Activated CD8-positive, alpha-beta memory T cell treated with anti-CD3 and anti-CD28 coated beads, Interleukin-2, amount 50 U/mL, for 24 hours (primary cell): Measurements from ENCODE around the gene KCNG4.

Experiments used
- DNase-seq: peaks from one replicate; pipeline ENCODE4 v3.0.0-alpha.2; 2020; ENCODE audit errors: extremely low read depth

KCNG4 gene

GRCh38 chr16:84266451-84266850, 26.6 kb upstream of the KCNG4 start:
- no peak for DNase-seq

DNA sequence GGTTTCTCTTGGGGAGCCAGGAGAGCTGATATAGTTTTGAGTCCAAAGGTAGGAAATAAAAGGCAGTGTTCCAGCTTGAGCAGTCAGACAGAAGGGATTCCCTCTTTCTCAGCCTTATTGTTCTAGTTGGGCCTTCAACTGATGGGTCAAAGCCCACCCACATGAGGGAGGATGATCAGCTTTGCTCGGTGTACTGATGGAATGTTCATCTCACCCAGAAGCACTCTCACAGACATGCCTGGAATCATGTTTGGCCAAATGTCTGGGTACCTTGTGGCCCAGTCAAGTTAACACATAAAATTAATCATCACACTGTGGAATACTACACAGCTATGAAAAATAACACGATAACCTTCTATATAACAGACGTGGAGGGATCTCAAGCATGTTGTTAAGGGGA, 23.1 kb upstream of the KCNG4 start:
- DNase-seq, result no peak

GRCh38 chr16:84262031-84262430, 22.2 kb upstream of the KCNG4 start:
- no peak for DNase-seq

GRCh38 chr16:84260766-84261554, 21.1 kb upstream of the KCNG4 start:
- no peak for DNase-seq

GRCh38 chr16:84259691-84260090, 19.9 kb upstream of the KCNG4 start:
- no peak for DNase-seq

DNA sequence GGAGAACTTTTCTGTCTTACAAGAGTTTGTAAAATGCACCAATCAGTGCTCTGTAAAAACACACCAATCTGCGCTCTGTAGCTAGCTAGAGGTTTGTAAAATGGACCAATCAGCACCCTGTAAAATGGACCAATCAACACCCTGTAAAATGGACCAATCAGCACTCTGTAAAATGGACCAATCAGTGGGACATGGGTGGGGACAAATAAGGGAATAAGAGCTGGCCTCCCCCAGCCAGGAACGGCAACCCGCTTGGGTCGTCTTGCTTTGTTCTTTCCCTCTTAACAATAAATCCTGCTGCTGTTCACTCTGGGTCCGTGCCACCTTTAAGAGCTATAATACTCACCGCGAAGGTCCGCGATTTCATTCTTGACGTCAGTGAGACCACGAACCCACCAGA, 18.5 kb upstream of the KCNG4 start:
- DNase-seq, result no peak

- no peak for DNase-seq
Measured at GRCh38 chr16:84255050-84255810, 15.4 kb upstream of the KCNG4 start.

DNA sequence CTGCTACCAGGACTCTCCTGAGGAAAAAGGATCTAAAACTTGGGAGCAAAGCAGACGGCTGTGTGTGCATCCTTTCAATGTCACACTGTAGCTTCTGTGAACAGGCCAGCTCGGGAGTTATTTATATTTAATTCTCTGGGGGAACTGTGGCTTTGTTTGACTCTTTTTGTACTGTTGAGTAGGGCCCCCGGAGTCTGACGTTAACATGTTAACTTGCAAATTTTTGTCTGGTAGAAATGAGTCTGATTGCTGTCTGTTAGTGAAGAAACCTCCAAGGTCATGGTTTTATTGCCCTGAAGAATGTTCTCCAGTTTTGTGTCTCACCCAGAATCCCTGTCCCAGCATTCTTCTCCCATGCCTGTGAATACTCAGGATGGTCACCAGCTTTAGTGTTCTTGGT, 14.2 kb upstream of the KCNG4 start:
- no peak for DNase-seq

- no peak for DNase-seq
Measured at GRCh38 chr16:84253173-84253572, 13.4 kb upstream of the KCNG4 start.

- no peak for DNase-seq
Measured at GRCh38 chr16:84252184-84252583, 12.4 kb upstream of the KCNG4 start.

GRCh38 chr16:84247844-84248243, 8.0 kb upstream of the KCNG4 start:
- DNase-seq, result no peak

DNA sequence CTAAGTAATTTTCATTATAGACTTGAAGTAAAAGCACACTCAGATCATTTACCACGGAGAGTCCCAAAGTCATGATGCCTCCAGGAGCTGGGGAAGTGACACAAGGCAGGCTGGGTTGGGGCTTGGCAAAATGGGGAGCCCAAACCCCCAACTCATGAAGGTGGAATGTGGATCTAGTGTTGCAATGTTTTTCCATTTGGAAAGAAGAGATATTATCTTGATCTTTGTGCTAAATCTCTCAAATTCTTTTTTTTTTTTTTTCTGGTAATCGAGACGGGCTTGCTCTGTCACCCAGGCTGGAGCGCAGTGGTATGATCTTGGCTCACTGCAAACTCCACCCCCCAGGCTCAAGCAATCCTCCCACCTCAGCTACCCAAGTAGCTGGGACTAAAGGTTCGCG, 7.5 kb upstream of the KCNG4 start:
- DNase-seq, result no peak

DNA sequence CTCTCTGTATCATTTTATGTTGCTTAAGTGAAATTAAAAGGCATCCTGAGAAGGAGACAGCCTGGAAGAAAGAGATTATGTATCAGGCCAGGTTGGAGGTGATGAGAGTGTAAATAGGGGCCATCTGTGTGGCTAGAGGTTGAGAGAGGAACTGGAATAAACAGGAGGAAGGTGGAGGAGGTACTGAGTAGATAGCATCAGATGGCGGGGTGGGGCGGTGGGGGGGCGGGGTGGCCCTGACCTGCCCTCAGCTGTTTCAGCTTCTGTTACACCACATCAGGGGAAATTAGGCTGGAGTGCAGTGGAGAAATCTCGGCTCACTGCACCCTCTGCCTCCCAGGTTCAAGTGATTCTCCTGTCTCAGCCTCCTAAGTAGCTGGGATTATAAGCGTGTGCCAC, 6.9 kb upstream of the KCNG4 start:
- DNase-seq, result no peak

- no peak for DNase-seq
Measured at GRCh38 chr16:84245956-84246678, 6.3 kb upstream of the KCNG4 start.

DNA sequence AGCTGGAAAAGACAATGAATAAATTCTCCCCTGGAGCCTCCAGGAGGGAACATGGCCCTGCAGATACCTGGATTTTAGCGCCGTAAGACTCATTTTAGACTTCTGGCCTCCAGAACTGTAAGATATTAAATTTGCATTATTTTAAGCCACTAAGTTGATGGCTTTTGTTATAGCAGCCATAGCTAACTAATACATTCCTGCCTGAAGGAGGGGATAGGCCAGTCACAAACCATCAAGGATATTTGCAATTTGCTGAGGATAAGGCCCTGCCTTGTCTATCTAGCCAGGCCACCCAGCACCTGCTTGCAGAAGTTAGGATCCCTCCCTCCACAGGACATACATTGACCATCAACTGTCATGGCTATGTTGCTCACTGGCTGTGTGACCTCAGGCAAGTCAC, 4.9 kb upstream of the KCNG4 start:
- DNase-seq, result no peak

GRCh38 chr16:84243732-84244131, 3.9 kb upstream of the KCNG4 start:
- no peak for DNase-seq

DNA sequence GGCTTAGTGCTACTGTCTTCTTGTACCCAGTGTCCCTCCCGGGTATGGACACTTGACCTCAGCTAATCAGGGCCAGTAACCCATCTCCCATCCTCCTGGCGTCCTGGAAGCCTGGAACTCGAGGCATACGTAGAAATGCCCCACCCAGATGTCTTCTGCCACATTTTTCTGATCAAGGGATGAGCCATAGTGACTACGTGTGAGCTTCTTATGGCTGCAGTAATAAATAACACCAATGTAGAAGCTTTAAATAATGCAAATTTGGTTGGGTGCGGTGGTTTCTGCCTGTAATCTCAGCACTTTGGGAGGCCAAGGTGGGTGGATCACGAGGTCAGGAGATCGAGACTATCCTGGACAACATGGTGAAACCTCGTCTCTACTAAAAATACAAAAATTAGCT, 3.0 kb upstream of the KCNG4 start:
- DNase-seq, result no peak

DNA sequence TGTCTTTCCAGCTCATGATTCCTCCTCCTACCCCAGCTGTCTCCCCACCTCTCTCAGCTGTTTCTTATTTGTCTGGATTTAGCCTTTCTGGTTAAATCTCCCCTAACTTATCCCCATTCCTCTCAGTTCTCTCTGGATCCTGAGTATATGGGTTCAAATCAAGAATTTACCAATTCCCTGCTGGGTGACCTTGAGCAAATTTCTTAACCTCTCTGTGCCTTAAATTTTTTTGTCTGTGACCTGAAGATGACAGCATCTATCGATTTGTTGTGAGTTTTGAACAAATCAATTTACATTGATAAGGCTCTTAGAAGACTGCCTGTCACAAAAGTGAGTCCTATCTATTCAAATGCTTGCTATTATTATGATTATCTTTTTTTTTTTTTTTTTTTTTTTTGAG, 2.0 kb upstream of the KCNG4 start:
- DNase-seq, result no peak

DNA sequence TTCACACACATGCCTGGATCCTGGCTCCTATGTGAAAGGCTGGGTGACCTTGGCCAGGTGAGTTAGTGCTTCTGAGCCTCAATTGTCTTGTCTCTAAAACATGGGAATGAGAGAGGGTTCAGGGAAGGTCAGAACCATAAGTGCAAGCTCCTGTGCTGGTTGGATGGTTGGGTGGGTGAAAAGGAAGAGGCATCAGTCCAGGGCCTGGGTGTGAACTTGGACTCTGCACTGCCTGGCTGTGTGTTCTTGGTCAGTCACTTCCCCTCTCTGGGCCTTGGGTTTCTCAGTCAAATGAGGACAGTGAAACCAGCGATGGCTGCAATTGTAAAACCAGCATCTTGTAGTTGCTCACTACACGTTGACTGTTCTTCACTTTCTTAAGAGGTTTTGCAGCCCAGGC, 643 bp upstream of the KCNG4 start:
- no peak for DNase-seq

- no peak for DNase-seq
Measured at GRCh38 chr16:84239141-84239769, 557 bp downstream of the KCNG4 start.

DNA sequence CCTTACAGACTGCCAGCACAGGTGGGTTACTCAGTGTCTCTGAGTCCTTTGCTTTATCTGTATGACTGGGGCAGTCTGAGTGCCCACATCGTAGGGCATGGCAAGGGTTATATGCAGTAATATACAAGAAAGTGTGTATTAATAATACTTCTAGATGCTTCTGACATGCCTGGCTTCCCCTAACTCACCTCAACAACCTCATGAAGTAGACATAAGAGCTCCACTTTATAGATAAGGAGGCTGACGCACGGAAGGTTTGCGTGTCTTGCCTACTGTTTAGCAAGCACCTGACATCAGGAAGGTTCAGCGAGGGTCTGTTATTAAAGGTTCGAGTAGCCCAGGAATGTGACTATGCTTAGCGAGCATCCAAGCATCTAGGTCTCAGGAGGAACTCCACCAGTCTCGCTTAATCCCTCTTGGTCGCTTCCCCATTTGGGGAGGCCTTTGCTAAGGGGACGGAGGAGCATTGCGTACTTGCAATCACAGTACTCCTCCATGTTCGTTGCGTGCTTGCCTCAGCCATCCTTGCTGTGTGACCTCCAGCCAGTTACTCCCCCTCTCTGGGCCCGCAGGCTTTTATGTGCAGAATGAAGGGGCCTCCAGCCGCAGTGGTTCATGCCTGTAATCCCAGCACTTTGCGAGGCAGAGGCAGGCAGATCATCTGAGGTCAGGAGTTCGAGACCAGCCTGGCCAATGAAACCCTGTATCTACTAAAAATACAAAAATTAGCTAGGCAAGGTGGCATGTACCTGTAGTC, 1.6 kb downstream of the KCNG4 start:
- DNase-seq, result no peak

- no peak for DNase-seq
Measured at GRCh38 chr16:84236671-84237070, 3.1 kb downstream of the KCNG4 start.
